Measurements from ENCODE around the gene PRKCH. TPM values are rescaled to one million over a fixed set of nuclear protein-coding genes. Genes with fewer than 3 reads are reported as not detected.

Gene PRKCH
- total RNA-seq, 2 donors from 2014 or later = 7.2 to 8.6 TPM

DNA sequence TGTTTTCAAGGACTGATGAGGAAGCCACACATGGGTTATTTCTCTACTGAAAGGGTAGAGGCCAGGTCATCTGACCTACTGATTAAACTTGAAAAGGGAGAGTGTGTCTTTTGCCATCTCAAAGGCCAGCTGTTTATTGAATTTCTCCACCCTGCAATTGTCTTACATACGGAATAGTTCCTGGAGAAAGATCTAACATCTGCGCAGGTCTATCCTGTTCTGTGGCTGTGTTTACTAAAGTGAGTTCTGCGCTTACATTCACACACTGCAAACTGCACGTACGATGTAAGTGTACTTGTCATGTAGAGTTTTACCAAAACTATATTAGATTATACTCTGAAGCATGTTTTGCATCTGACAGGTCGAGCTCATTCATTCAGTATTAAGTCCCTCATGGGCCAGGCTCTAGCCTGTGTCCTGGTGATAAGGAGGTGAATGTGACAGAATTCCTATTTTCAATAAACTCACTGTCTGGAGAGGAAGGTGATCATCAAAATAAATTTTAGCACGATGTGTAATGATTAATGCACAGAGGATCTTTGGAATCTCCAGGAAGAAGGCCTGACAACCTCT is 96.6 kb downstream of the PRKCH start:
- H3K4me1 ChIP-seq (ENCODE audit: control insufficient read depth, insufficient read depth, low read length) = peaks cover 20% of the 10 kb centered on the region
- H3K36me3 ChIP-seq (ENCODE audit: control insufficient read depth, insufficient read depth, low read length) = no peaks in the 10 kb centered on the region
- H3K27me3 ChIP-seq (ENCODE audit: control insufficient read depth, insufficient read depth, low read length, poor library complexity, severe bottlenecking) = no peaks in the 10 kb centered on the region
- H3K4me3 ChIP-seq (ENCODE audit: low read length) = no peak overlapping the region
- no peak overlapping the region for H3K9ac ChIP-seq (ENCODE audit: extremely low read depth, low read length, poor library complexity, severe bottlenecking)
- H3K27ac ChIP-seq (ENCODE audit: low read depth, low read length) = no peak overlapping the region
- H3K9me3 ChIP-seq (ENCODE audit: control insufficient read depth, low read length) = no peaks in the 10 kb centered on the region
- H3K9me3 Mint-ChIP-seq = no peaks in the 10 kb centered on the region
- H3K4me1 Mint-ChIP-seq = peaks cover 18% of the 10 kb centered on the region
- no peak for TF ChIP-seq CTCF (conservative IDR thresholded peaks at IDR 0.05)
- H3K36me3 Mint-ChIP-seq (ENCODE audit: low read depth) = no peaks in the 10 kb centered on the region
- H3K4me3 Mint-ChIP-seq = no peak overlapping the region
- 90 to 95% methylated on average over 1 to 7 of the region's 7 CpGs for WGBS, 2 experiments (ENCODE audit: insufficient coverage in 1 of 2, insufficient read length in 1 of 2)
- H3K27me3 Mint-ChIP-seq (ENCODE audit: insufficient read depth) = no peaks in the 10 kb centered on the region
- no peak overlapping the region for H3K27ac Mint-ChIP-seq
- no peak for DNase-seq

DNA sequence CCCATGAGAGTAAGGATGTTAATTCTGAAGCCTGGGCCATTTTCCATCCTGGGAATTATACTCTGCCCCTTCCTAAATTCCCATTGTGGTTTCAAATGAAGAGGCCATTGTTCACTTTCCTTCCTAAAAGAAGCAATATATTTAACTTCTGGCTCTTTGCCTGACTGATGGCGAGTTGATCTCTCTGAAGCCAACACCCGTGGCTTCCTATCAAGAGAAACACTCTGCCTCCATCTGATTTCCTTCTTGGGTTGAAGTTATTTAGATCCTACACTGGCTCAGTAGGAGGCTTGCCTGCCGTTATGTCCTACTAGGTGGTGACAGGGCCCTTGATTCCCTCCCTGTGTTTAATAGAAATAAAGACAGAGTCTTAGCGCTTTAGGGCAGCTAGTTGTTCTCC is 97.4 kb downstream of the PRKCH start:
- Histone ChIP-seq H3K9ac (ENCODE audit: extremely low read depth, low read length, poor library complexity, severe bottlenecking) (no peak overlapping the region), H3K4me3 (ENCODE audit: low read length) (no peak overlapping the region), H3K27ac (ENCODE audit: low read depth, low read length) (no peak overlapping the region), H3K9me3 (ENCODE audit: control insufficient read depth, low read length) (no peaks in the 10 kb centered on the region), H3K4me1 (ENCODE audit: control insufficient read depth, insufficient read depth, low read length) (peaks cover 20% of the 10 kb centered on the region), H3K36me3 (ENCODE audit: control insufficient read depth, insufficient read depth, low read length) (no peaks in the 10 kb centered on the region), H3K27me3 (ENCODE audit: control insufficient read depth, insufficient read depth, low read length, poor library complexity, severe bottlenecking) (no peaks in the 10 kb centered on the region)
- Mint-ChIP-seq H3K9me3 (no peaks in the 10 kb centered on the region), H3K27me3 (ENCODE audit: insufficient read depth) (no peaks in the 10 kb centered on the region), H3K4me1 (peaks cover 18% of the 10 kb centered on the region), H3K36me3 (ENCODE audit: low read depth) (no peaks in the 10 kb centered on the region), H3K27ac (no peak overlapping the region), H3K4me3 (no peak overlapping the region)
- TF ChIP-seq CTCF (conservative IDR thresholded peaks at IDR 0.05) = no peak
- WGBS, 2 experiments (ENCODE audit: insufficient coverage in 1 of 2, insufficient read length in 1 of 2) = 95 to 100% methylated on average over 2 to 4 of the region's 4 CpGs
- DNase-seq = no peak

DNA sequence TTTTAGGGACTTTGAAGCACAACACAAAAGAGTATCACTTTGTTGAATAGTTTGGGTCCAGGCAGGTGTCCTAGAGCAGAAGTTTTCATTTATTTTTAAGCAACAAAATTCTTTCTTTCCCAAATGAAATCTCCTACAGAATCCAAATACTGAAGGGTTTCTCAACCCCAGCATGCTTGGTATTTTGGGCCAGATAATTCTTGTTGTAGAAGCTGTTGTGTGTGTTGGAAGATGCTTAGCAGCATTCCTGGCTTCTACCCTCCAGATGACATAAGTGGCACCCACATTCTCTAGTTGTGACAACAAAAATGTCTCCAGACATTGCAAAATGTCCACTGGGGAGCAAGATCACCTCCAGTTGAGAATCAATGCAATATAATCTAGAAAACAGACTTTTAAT is 97.8 kb downstream of the PRKCH start:
- no peak overlapping the region for H3K27ac ChIP-seq (ENCODE audit: low read depth, low read length)
- no peak overlapping the region for H3K4me3 Mint-ChIP-seq
- no peak overlapping the region for H3K4me3 ChIP-seq (ENCODE audit: low read length)
- TF ChIP-seq CTCF (conservative IDR thresholded peaks at IDR 0.05) = no peak
- no peaks in the 10 kb centered on the region for H3K36me3 Mint-ChIP-seq (ENCODE audit: low read depth)
- H3K27me3 ChIP-seq (ENCODE audit: control insufficient read depth, insufficient read depth, low read length, poor library complexity, severe bottlenecking) = no peaks in the 10 kb centered on the region
- H3K9me3 Mint-ChIP-seq = peaks cover 2% of the 10 kb centered on the region
- no peaks in the 10 kb centered on the region for H3K27me3 Mint-ChIP-seq (ENCODE audit: insufficient read depth)
- H3K36me3 ChIP-seq (ENCODE audit: control insufficient read depth, insufficient read depth, low read length) = no peaks in the 10 kb centered on the region
- peaks cover 20% of the 10 kb centered on the region for H3K4me1 ChIP-seq (ENCODE audit: control insufficient read depth, insufficient read depth, low read length)
- DNase-seq = no peak
- H3K9ac ChIP-seq (ENCODE audit: extremely low read depth, low read length, poor library complexity, severe bottlenecking) = no peak overlapping the region
- no peak overlapping the region for H3K27ac Mint-ChIP-seq
- H3K4me1 Mint-ChIP-seq = peaks cover 18% of the 10 kb centered on the region
- no peaks in the 10 kb centered on the region for H3K9me3 ChIP-seq (ENCODE audit: control insufficient read depth, low read length)

Measured in endodermal cell (in vitro differentiated cells).